Activated naive CD8-positive, alpha-beta T cell treated with anti-CD3 and anti-CD28 coated beads, Interleukin-2, amount 50 U/mL, for 24 hours (primary cell): Measurements from ENCODE around the gene ZNF90.
"Not testable (repeated sequence)": the region's sequence is repeated elsewhere in the genome, so short reads cannot be mapped to it uniquely, and the experiment has no call there.

Experiments
- ATAC-seq: fragments of 150-1000 bp; cut with Tn5 transposase; one replicate; pipeline ENCODE4 v1.10.0; 2021
- DNase-seq: peaks from one replicate; pipeline ENCODE4 v3.0.0; 2021
- H3K27ac Mint-ChIP-seq: one replicate; pipeline ENCODE4 v1.8.0; 2021; ENCODE audit warnings: mild to moderate bottlenecking, mixed read lengths
- H3K27me3 Mint-ChIP-seq: one replicate; pipeline ENCODE4 v1.8.0; 2021; ENCODE audit warnings: mixed read lengths
- H3K36me3 Mint-ChIP-seq: one replicate; pipeline ENCODE4 v1.8.0; 2021; ENCODE audit warnings: low read depth, mixed read lengths
- H3K4me1 Mint-ChIP-seq: one replicate; pipeline ENCODE4 v1.8.0; 2021; ENCODE audit warnings: mixed read lengths
- H3K4me3 Mint-ChIP-seq: one replicate; pipeline ENCODE4 v1.8.0; 2021; ENCODE audit warnings: mild to moderate bottlenecking, moderate library complexity, mixed read lengths
- H3K9me3 Mint-ChIP-seq: one replicate; pipeline ENCODE4 v1.8.0; 2021; ENCODE audit warnings: mixed read lengths

Gene ZNF90

GRCh38 chr19:20152506-20152905 is 74.7 kb downstream of the ZNF90 start:
- not testable (repeated sequence) for H3K36me3 Mint-ChIP-seq, ATAC-seq, H3K27ac Mint-ChIP-seq, H3K4me3 Mint-ChIP-seq, H3K9me3 Mint-ChIP-seq, H3K27me3 Mint-ChIP-seq, DNase-seq, H3K4me1 Mint-ChIP-seq

GRCh38 chr19:20153281-20153680 is 75.5 kb downstream of the ZNF90 start:
- DNase-seq (no peak), ATAC-seq (no peak)
- no peaks in the 10 kb centered on the region for H3K36me3 Mint-ChIP-seq
- H3K4me3 Mint-ChIP-seq, result no peak overlapping the region
- H3K4me1 Mint-ChIP-seq, result no peaks in the 10 kb centered on the region
- no peak overlapping the region for H3K27ac Mint-ChIP-seq
- H3K27me3 Mint-ChIP-seq, result no peaks in the 10 kb centered on the region
- H3K9me3 Mint-ChIP-seq, result no peaks in the 10 kb centered on the region

- no peak for DNase-seq
- no peak for ATAC-seq
- Mint-ChIP-seq H3K9me3 (no peaks in the 10 kb centered on the region), H3K27me3 (no peaks in the 10 kb centered on the region), H3K4me1 (no peaks in the 10 kb centered on the region), H3K4me3 (no peak overlapping the region), H3K36me3 (no peaks in the 10 kb centered on the region), H3K27ac (no peak overlapping the region)
These were observed 76.8 kb downstream of the ZNF90 start for GRCh38 chr19:20154636-20155035.

GRCh38 chr19:20162821-20163220 is 85.0 kb downstream of the ZNF90 start:
- DNase-seq (no peak), ATAC-seq (no peak)
- H3K27me3 Mint-ChIP-seq, result no peaks in the 10 kb centered on the region
- H3K27ac Mint-ChIP-seq, result no peak overlapping the region
- H3K4me1 Mint-ChIP-seq, result peaks cover 20% of the 10 kb centered on the region
- H3K9me3 Mint-ChIP-seq, result peaks cover 24% of the 10 kb centered on the region
- H3K4me3 Mint-ChIP-seq, result no peak overlapping the region
- H3K36me3 Mint-ChIP-seq, result peaks cover 18% of the 10 kb centered on the region

GRCh38 chr19:20164456-20164855 is 86.7 kb downstream of the ZNF90 start:
- no peak for ATAC-seq
- Mint-ChIP-seq H3K36me3 (peaks cover 30% of the 10 kb centered on the region), H3K4me1 (peaks cover 23% of the 10 kb centered on the region), H3K4me3 (no peak overlapping the region), H3K27me3 (no peaks in the 10 kb centered on the region), H3K27ac (no peak overlapping the region), H3K9me3 (peaks cover 24% of the 10 kb centered on the region)
- no peak for DNase-seq

GRCh38 chr19:20165971-20166592 is 88.3 kb downstream of the ZNF90 start:
- DNase-seq (no peak), ATAC-seq (no peak)
- Mint-ChIP-seq H3K36me3 (peaks cover 44% of the 10 kb centered on the region), H3K9me3 (peaks cover 28% of the 10 kb centered on the region), H3K4me3 (no peak overlapping the region), H3K27ac (no peak overlapping the region), H3K4me1 (peaks cover 27% of the 10 kb centered on the region), H3K27me3 (no peaks in the 10 kb centered on the region)

- ATAC-seq (peak; percentile 95), DNase-seq (peak; percentile 90)
- peak within 1 kb of the TSS; percentile 87 for H3K27ac Mint-ChIP-seq
- peaks cover 27% of the 10 kb centered on the region for H3K4me1 Mint-ChIP-seq
- no peaks in the 10 kb centered on the region for H3K27me3 Mint-ChIP-seq
- H3K4me3 Mint-ChIP-seq, result peak within 1 kb of the TSS; percentile 96
- peaks cover 54% of the 10 kb centered on the region for H3K36me3 Mint-ChIP-seq
- peaks cover 33% of the 10 kb centered on the region for H3K9me3 Mint-ChIP-seq
These were observed 89.3 kb downstream of the ZNF90 start, which contains the start of gene ZNF486 for GRCh38 chr19:20167020-20167644. ZNF486 (plus strand) TSS chr19:20167214; CDS start chr19:20167331, 117 bp downstream.

- no peak for DNase-seq
- no peak for ATAC-seq
- Mint-ChIP-seq H3K4me3 (peak overlapping the region; percentile 96), H3K4me1 (peaks cover 21% of the 10 kb centered on the region), H3K36me3 (peaks cover 60% of the 10 kb centered on the region), H3K27ac (peak overlapping the region; percentile 87), H3K27me3 (no peaks in the 10 kb centered on the region), H3K9me3 (peaks cover 27% of the 10 kb centered on the region)
These were observed 89.9 kb downstream of the ZNF90 start for GRCh38 chr19:20167651-20168122.
